H1 (cell line): Measurements from ENCODE around the gene UBR2. TPM values are rescaled to one million over a fixed set of nuclear protein-coding genes. Genes with fewer than 3 reads are reported as not detected.

Source experiments
- CHD7 ChIP-seq: fragments of 300-600 bp; sonication (generic); IDR thresholded peaks from 2 replicates; pipeline ENCODE4 v1.7.1; 2012; ENCODE audit warnings: low read length, moderate library complexity, mild to moderate bottlenecking, inconsistent platforms; ENCODE audit not compliant: insufficient replicate concordance
- EZH2 ChIP-seq: fragments of 200-600 bp; sonication (generic); IDR thresholded peaks from 2 replicates; pipeline ENCODE4 v1.7.1; 2012; ENCODE audit warnings: low read depth, mild to moderate bottlenecking, moderate library complexity, low read length, inconsistent platforms; ENCODE audit not compliant: severe bottlenecking
- RAD21 ChIP-seq, 2 experiments: IDR thresholded peaks in 1 of 2; conservative IDR thresholded peaks in 1 of 2; 2 replicates each; pipeline ENCODE4 v1.6.1; 2011; ENCODE audit warnings: low read depth in 2 of 2, low read length in 2 of 2, improper control_type of control experiment in 1 of 2, inconsistent platforms in 1 of 2, mild to moderate bottlenecking in 1 of 2, moderate library complexity in 1 of 2
- SIN3A ChIP-seq, 2 experiments: IDR thresholded peaks in 1 of 2; conservative IDR thresholded peaks in 1 of 2; 2 replicates each; pipeline ENCODE4 v1.6.1; 2011 to 2012; ENCODE audit warnings: low read length in 2 of 2, improper control_type of control experiment in 1 of 2, low read depth in 1 of 2, mild to moderate bottlenecking in 1 of 2
- TBP ChIP-seq: IDR thresholded peaks from 2 replicates; pipeline ENCODE4 v1.6.1; 2011; ENCODE audit warnings: low read depth, low read length, improper control_type of control experiment
- polyA plus RNA-seq, 7 experiments: library from polyadenylated mRNA; depleted of rRNA in 3 of 7; stranded (reverse) in 5 of 7; unstranded in 2 of 7; fragments of >200 nt in 5 of 7; fragments of 200-250 nt in 2 of 7; gene quantifications; 1 replicate in 5 of 7; 2 replicates in 1 of 7; 4 replicates in 1 of 7; pipeline versions ENCODE4 v1.2.1 to v1.2.3, GENCODE V29; 2011 to 2013; ENCODE audit warnings: missing spikeins in 2 of 7, mixed read lengths in 2 of 7
- total RNA-seq: library from RNA; stranded (reverse); fragmentation: NEBNext Ultra II Directional; extraction: Animal tissue kit (Norgen Biotek cat#: 25700); gene quantifications from 2 replicates; pipeline ENCODE4 v1.2.1, GENCODE V29; 2021

UBR2 gene
- total and polyA plus RNA-seq, 2 of the 8 experiments (the other 6 are each of a cell fraction or from before 2014, with no cell fraction given): 6.5 to 19.5 TPM

GRCh38 chr6:42644211-42644610, 80.4 kb downstream of the UBR2 start (continued):
- TF ChIP-seq CHD7 (no peak), SIN3A (conservative IDR thresholded peaks at IDR 0.05 in 1 of 2, IDR thresholded peaks at IDR 0.05 in 1 of 2; ENCODE audit: low read depth in 1 of 2, low read length in 2 of 2) (no peak), RAD21 (IDR thresholded peaks at IDR 0.05 in 1 of 2, conservative IDR thresholded peaks at IDR 0.05 in 1 of 2; ENCODE audit: low read depth in 2 of 2, low read length in 2 of 2) (no peak), EZH2 (no peak), TBP (no peak)
